NB4 (cell line): ENCODE results near the gene RAI1.
"Not testable (repeated sequence)": the region's sequence is repeated elsewhere in the genome, so short reads cannot be mapped to it uniquely, and the experiment has no call there.

Experiments
- DNase-seq: peaks from one replicate; pipeline ENCODE4 v3.0.0; 2010; ENCODE audit warnings: low read depth
- H3K4me3 ChIP-seq: one replicate; pipeline ENCODE4 v1.5.1; 2011; ENCODE audit warnings: mild to moderate bottlenecking, low read depth, low read length, moderate library complexity
- CTCF ChIP-seq: IDR thresholded peaks from one replicate; pipeline ENCODE4 v1.5.1; 2012; ENCODE audit warnings: low read depth, low read length
- MYC ChIP-seq: IDR thresholded peaks from 2 replicates; pipeline ENCODE4 v1.6.1; 2011; ENCODE audit warnings: low read depth, low read length
- POLR2A ChIP-seq: IDR thresholded peaks from 2 replicates; pipeline ENCODE4 v1.6.1; 2011; ENCODE audit warnings: mild to moderate bottlenecking; ENCODE audit not compliant: insufficient read length; ENCODE audit errors: extremely low read depth
- TF ChIP-seq, protein P1 (sequence below): IDR thresholded peaks from 2 replicates; pipeline ENCODE4 v1.6.1; 2011; ENCODE audit warnings: low read depth, low read length

The RAI1 gene

GRCh38 chr17:17638467-17638866 lies 42.8 kb upstream of the RAI1 start:
- TF ChIP-seq CTCF = no peak
- no peak for TF ChIP-seq POLR2A
- TF ChIP-seq MYC = no peak
- TF ChIP-seq, protein P1, sequence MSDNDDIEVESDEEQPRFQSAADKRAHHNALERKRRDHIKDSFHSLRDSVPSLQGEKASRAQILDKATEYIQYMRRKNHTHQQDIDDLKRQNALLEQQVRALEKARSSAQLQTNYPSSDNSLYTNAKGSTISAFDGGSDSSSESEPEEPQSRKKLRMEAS = no peak
- H3K4me3 ChIP-seq = no peak overlapping the region
- no peak for DNase-seq

DNA sequence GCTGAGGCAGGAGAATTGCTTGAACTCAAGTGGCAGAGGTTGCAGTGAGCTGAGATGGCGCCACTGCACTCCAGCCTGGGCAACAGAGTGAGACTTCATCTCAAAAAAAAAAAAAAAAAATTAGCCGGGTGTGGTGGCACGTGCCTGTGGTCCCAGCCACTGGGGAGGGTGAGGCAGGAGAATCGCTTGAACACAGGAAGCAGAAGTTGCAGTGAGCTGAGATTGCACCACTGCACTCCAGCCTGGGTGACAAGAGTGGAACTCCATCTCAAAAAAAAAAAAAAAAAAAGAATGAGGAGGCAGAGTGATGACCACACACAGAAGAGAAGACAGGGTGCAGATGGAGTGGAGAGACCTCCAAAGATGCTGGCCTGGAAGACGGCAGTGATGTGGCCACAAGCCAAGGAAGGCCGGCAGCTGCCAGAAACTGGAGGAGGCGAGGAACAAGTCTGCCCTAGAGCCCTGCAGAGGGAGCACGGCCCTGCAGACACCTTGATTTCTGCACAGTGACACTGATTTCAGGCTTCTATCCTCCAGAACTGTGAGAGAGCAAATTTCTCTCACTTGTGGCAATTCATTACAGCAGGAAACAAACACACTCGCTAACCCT lies 41.5 kb upstream of the RAI1 start:
- DNase-seq = peak; percentile 54
- not testable (repeated sequence) for H3K4me3 ChIP-seq

DNA sequence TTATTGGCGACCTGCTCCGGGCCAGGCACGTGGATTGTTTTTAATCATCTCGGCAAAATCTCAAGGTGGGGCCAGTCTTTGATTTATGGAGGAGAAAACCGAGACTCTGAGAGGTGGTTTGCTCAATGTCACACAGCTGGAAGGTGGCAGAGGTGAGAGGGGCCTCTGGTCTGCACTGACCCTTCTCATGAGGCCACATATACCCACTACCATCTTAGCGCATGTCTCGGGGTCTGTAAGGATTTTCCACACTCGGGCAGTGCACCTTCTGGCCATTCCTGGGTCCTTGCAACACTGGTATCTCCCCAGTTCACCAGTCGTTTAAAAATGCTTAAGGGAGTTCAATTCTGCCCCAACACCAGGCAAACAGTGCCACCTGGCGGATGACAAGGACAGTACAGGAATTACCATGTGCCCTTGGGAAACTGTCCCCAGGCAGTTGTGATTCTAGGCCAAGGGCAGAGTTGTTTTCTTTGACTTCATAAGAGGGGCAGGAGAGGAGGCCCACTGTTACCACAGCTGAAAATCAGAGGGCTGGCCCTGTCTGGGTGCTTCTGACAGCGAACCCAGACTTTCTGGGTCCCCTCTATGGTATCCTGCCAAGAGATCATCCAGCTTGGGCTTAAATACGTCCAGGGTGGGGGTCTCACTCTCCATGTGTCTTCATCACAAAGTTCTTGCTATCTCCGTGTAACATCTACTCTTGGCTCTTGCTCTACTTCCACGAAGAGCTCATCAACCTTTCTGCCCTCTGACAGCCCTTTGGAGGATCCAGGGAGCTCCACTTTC lies 39.4 kb upstream of the RAI1 start:
- no peak for TF ChIP-seq POLR2A
- peak; percentile 90 for TF ChIP-seq MYC
- TF ChIP-seq, protein P1 = peak; percentile 94
- TF ChIP-seq CTCF = peak; percentile 93
- H3K4me3 ChIP-seq = no peak overlapping the region
- DNase-seq = peak; percentile 88

GRCh38 chr17:17645148-17645547 lies 36.1 kb upstream of the RAI1 start:
- DNase-seq, H3K4me3 ChIP-seq: not testable (repeated sequence)

GRCh38 chr17:17645961-17646360 lies 35.3 kb upstream of the RAI1 start:
- no peak for DNase-seq
- H3K4me3 ChIP-seq = no peak overlapping the region
- TF ChIP-seq MYC = no peak
- TF ChIP-seq, protein P1 = no peak
- no peak for TF ChIP-seq CTCF
- TF ChIP-seq POLR2A = no peak

GRCh38 chr17:17647524-17648178 lies 33.6 kb upstream of the RAI1 start:
- H3K4me3 ChIP-seq = no peak overlapping the region
- no peak for TF ChIP-seq POLR2A
- TF ChIP-seq, protein P1 = no peak
- no peak for TF ChIP-seq MYC
- TF ChIP-seq CTCF = no peak
- no peak for DNase-seq
